ENCODE results near the gene CORO7.

Gene CORO7

DNA sequence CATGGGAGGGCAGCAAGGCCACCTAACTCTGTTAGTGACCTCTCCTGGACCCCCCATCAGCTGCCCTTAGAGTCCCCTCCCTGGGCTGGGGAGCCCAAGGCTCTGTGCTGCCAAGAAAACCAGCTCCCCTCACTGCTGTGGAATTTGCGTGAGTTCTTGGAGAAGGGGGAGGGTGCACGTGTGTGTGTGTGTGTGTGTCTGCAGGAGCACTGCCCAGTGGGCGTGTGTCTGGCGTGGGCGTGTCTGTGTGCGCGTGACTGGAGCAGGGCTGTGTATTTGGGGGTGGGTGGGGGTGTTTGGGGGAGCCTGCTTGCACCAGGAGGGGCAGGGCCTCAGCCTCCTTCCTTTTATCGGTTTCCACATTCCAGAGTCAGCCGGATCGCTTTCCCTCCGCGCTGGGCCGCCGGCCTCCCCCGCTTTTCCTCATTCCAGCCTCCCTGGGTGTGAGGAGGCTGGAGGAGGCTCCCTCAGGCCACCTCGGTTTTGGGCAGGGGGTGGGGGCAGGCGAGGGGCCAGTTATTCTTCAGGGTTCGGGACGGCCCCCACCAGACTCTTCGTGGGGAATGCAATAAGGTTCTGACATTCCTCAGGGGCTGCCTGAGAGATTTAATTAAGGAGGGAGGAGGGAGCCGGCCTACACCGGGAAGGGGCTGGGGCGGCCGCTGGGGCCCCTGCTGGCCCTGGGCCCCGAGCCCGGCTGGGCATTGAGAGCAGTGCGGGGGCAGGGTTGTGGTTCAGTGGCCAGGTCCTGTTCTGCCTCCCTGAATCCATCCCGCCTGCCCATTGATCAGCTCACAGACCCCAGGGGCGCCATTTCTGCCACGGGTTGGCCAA, 42.3 kb downstream of the CORO7 start:
- H3K4me2 ChIP-seq (ENCODE audit: low read length) = no peak overlapping the region
- no peaks in the 10 kb centered on the region for H3F3A ChIP-seq (ENCODE audit: insufficient read depth, low read length)
- TF ChIP-seq CTCF (IDR thresholded peaks at IDR 0.05; ENCODE audit: low read length) (no peak), EZH2 (IDR thresholded peaks at IDR 0.05; ENCODE audit: borderline replicate concordance, low read length) (no peak)
- H4K20me1 ChIP-seq (ENCODE audit: insufficient read depth, low read length) = no peaks in the 10 kb centered on the region
- no peaks in the 10 kb centered on the region for H3K9me3 ChIP-seq (ENCODE audit: low read length)
- no peaks in the 10 kb centered on the region; the same call in 1 of the 2 replicates for H3K36me3 ChIP-seq (ENCODE audit: insufficient read depth, low read length)
- no peak overlapping the region for H3K9ac ChIP-seq (ENCODE audit: low read length)
- H3K27me3 ChIP-seq (ENCODE audit: insufficient read depth, low read length) = no peaks in the 10 kb centered on the region
- H3K9me2 ChIP-seq (ENCODE audit: low read depth, low read length) = no peaks in the 10 kb centered on the region
- H3K79me2 ChIP-seq (ENCODE audit: insufficient read depth, low read length) = no peaks in the 10 kb centered on the region
- no peak overlapping the region for H3K4me3 ChIP-seq (ENCODE audit: low read depth, low read length, poor library complexity, severe bottlenecking)
- no peak overlapping the region for H2AFZ ChIP-seq (ENCODE audit: low read length)
- peaks cover 8% of the 10 kb centered on the region for H3K4me1 ChIP-seq (ENCODE audit: insufficient read depth, low read length, severe bottlenecking)
- H3K27ac ChIP-seq (ENCODE audit: low read depth, low read length, poor library complexity, severe bottlenecking) = no peak overlapping the region

GRCh38 chr16:4373356-4373908, 43.0 kb downstream of the CORO7 start:
- Histone ChIP-seq H3K9me2 (ENCODE audit: low read depth, low read length) (no peaks in the 10 kb centered on the region), H2AFZ (ENCODE audit: low read length) (no peak overlapping the region), H3K27me3 (ENCODE audit: insufficient read depth, low read length) (no peaks in the 10 kb centered on the region), H3K79me2 (ENCODE audit: insufficient read depth, low read length) (no peaks in the 10 kb centered on the region), H3K4me1 (ENCODE audit: insufficient read depth, low read length, severe bottlenecking) (peaks cover 8% of the 10 kb centered on the region), H3K27ac (ENCODE audit: low read depth, low read length, poor library complexity, severe bottlenecking) (no peak overlapping the region), H3K9me3 (ENCODE audit: low read length) (no peaks in the 10 kb centered on the region), H3K4me2 (ENCODE audit: low read length) (no peak overlapping the region), H4K20me1 (ENCODE audit: insufficient read depth, low read length) (no peaks in the 10 kb centered on the region), H3K4me3 (ENCODE audit: low read depth, low read length, poor library complexity, severe bottlenecking) (no peak overlapping the region), H3K9ac (ENCODE audit: low read length) (no peak overlapping the region), H3K36me3 (ENCODE audit: insufficient read depth, low read length) (no peaks in the 10 kb centered on the region; the same call in 1 of the 2 replicates), H3F3A (ENCODE audit: insufficient read depth, low read length) (no peaks in the 10 kb centered on the region)
- TF ChIP-seq CTCF (IDR thresholded peaks at IDR 0.05; ENCODE audit: low read length) (no peak), EZH2 (IDR thresholded peaks at IDR 0.05; ENCODE audit: borderline replicate concordance, low read length) (no peak)

DNA sequence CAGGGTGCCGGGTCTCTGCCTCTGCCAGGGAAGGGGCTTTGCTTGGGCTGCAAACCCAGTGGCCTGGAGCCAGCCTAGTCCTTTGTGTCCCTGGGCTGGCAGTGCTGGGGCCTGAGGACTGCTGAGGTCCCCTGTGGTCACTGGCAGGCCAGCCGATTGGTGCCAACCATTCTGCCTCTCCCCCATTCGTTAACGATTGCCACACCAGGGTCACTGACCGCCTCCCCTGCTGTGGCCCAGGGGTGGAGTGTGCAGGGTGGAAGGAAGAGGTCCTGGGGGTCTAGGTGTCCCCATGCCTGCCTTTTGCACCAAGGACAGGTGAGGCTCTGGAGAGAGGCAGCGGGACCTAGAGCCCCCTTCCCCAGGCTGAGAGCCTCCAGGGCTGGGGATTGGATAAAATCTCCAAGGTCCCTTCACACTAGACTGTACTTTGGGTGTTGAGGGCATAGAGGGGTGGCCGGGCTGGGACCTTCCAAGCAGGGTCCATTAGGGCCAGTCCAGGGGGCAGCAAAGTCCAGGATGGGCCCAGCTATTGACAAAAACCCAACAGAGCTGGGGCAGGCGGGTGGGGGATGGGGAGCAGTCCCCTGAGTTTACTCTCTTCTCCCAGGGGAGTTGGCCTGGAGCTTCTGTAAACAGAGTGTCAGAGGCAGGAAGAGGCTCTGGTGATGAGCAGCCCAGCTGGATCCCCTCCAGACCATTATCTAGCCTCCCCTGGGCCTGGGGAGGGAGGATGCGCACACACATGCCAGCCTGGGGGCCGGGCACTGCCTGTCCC, 43.6 kb downstream of the CORO7 start:
- Histone ChIP-seq H3K79me2 (ENCODE audit: insufficient read depth, low read length) (no peaks in the 10 kb centered on the region), H3K9ac (ENCODE audit: low read length) (no peak overlapping the region; the same call in 1 of the 2 replicates), H2AFZ (ENCODE audit: low read length) (no peak overlapping the region), H3K4me2 (ENCODE audit: low read length) (peak overlapping the region; percentile 63; the same call in 1 of the 2 replicates), H3K9me2 (ENCODE audit: low read depth, low read length) (no peaks in the 10 kb centered on the region), H4K20me1 (ENCODE audit: insufficient read depth, low read length) (no peaks in the 10 kb centered on the region), H3K36me3 (ENCODE audit: insufficient read depth, low read length) (no peaks in the 10 kb centered on the region; the same call in 1 of the 2 replicates), H3F3A (ENCODE audit: insufficient read depth, low read length) (no peaks in the 10 kb centered on the region), H3K27ac (ENCODE audit: low read depth, low read length, poor library complexity, severe bottlenecking) (no peak overlapping the region), H3K4me3 (ENCODE audit: low read depth, low read length, poor library complexity, severe bottlenecking) (peak overlapping the region; percentile 52), H3K4me1 (ENCODE audit: insufficient read depth, low read length, severe bottlenecking) (peaks cover 8% of the 10 kb centered on the region), H3K9me3 (ENCODE audit: low read length) (no peaks in the 10 kb centered on the region), H3K27me3 (ENCODE audit: insufficient read depth, low read length) (no peaks in the 10 kb centered on the region)
- TF ChIP-seq EZH2 (IDR thresholded peaks at IDR 0.05; ENCODE audit: borderline replicate concordance, low read length) = no peak
- TF ChIP-seq CTCF (IDR thresholded peaks at IDR 0.05; ENCODE audit: low read length) = no peak
